Activated CD8-positive, alpha-beta memory T cell treated with anti-CD3 and anti-CD28 coated beads, Interleukin-2, amount 50 U/mL, for 24 hours (primary cell): ENCODE data around the gene CHI3L1.
"Not testable (repeated sequence)": the region's sequence is repeated elsewhere in the genome, so short reads cannot be mapped to it uniquely, and the experiment has no call there.

Source experiments
- DNase-seq: peaks from one replicate; pipeline ENCODE4 v3.0.0-alpha.2; 2020; ENCODE audit errors: extremely low read depth

The CHI3L1 gene

DNA sequence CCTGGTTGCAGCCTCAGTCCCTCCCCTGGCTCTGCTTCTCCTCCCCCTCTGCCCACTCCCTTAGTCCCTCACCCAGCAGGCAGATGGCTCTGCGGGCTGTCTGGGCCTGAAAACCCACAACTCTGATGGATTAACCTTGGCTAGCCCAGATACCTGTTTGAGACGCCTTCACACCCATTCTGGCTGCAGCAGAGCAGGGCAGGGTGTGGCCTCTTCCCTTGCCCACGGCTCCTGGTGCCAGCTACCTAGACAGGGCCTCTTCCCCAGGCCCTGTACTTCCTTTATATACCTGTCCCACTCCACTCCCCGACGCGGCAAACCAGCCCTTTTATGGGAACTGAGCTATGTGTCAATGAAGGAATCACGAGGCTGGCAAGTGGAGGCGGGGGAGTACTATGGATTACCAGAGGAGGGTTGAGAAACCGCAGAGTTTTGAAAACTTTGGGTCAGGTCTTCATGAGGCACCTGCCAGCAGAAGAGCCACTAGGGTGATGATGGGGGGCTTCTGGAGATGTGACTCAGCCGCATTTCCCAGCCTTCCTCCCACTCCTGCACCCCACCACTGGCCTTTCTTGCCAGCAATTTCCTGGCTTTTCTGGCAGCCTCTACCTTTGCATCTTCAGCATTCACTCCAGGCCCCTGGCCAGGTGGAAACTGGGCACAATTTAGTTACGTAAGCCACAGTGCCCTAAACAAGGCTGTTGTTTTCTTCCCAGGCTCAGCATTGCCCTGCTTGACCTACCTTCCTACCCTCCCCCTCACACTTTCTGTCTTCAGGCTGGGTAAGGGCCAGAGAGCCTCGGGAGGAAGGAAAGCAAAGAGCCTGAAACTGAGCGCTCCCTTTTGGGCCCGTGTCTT lies at the start of gene CHI3L1:
CHI3L1 (minus strand) TSS at position 259 of the 858 bp plus-strand sequence; CDS start at position 178, 81 bp downstream.
- DNase-seq: no peak

DNA sequence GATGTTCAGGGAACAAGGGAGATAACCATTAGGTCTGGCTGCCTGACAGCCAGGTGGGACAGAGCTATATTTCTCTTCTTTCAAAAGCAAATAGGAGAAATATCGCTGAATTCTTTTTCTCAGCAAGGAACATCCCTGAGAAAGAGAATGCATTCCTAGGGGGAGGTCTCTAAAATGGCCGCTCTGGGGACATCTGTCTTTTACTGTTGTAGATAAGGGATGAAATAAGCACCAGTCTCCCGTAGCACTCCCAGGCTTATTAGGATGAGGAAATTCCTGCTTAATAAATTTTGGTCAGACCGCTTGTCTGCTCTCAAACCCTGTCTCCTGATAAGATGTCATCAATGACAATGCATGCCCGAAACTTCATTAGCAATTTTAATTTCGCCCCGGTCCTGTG lies 48.4 kb upstream of the CHI3L1 start:
- DNase-seq: not testable (repeated sequence)

- DNase-seq: no peak
These were observed 43.1 kb upstream of the CHI3L1 start, which contains the start of gene CHIT1 for GRCh38 chr1:203229471-203230135. TSS of gene CHIT1 (minus strand) at chr1:203229673. CDS start at chr1:203229636, 37 bp downstream.

- no peak for DNase-seq
These were observed 42.2 kb upstream of the CHI3L1 start for GRCh38 chr1:203228670-203229069.

GRCh38 chr1:203227371-203228083 lies 41.0 kb upstream of the CHI3L1 start:
- no peak for DNase-seq

GRCh38 chr1:203225071-203225470 lies 38.6 kb upstream of the CHI3L1 start:
- DNase-seq: no peak

GRCh38 chr1:203223012-203223775 lies 36.7 kb upstream of the CHI3L1 start:
- no peak for DNase-seq

- no peak for DNase-seq
These were observed 33.4 kb upstream of the CHI3L1 start for GRCh38 chr1:203219934-203220333.

GRCh38 chr1:203219171-203219570 lies 32.7 kb upstream of the CHI3L1 start:
- DNase-seq: no peak

DNA sequence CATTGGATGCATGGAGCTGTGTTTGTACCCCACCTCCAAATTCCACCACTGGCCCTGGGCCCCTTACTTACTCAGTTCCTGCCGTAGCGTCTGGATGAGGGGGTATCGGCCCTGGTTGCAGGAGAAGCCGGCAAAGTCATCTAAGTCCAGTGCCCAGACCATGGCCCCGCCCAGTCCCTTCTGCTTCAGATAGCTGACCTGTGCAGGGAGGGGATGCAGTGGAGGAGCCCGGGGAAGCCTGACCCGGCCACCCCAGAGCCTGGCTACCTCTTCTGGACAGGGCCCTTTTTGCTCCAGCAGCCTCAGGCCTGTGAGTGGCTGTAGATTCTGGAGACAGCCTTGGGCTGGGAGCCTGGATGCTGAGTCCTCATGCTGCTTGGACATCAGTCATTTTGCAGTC lies 31.2 kb upstream of the CHI3L1 start:
- DNase-seq: no peak

- no peak for DNase-seq
These were observed 30.7 kb upstream of the CHI3L1 start for GRCh38 chr1:203217139-203217655.

DNA sequence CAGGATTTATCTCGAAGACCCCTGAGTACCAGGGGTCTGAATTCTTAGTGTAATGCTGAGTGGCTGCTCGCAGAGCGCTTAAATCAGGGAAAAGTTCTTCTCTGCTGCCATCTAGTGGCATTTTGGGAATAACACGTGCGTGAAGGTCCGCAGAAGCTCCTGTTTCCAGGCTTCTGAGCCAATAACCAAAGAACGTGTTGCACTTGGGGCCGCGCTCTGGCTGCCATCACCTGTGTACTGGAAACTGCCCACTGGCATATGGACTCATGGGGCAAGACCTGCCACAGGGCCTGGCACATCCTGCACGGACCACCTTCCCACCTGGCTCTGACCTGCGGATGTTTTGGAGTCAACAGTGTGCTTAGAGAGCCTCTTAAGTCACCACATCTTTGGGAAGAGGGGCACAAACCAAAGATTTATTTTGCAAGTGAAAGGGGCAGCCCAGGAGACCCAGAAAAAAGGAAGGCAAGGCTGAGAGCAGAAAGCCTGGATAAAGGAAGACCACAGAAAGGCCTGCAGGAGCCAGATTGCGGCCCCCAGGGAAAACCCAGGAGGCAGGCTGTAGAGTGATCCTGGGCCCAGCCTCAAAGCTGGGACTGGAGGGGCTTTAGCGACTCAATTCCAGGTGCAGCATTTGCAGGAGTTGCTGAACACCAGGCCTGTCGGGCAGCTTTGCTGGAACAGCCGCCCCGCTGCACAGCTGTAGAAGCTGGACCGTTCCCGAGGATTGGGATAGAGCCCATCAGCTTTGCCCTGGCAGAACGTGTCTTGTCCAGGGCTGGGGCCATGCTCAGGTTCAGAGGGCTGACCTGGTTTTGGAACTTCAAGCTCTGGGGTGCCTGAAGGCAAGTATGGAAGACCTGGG lies 30.0 kb upstream of the CHI3L1 start:
- peak; percentile 31 for DNase-seq

DNA sequence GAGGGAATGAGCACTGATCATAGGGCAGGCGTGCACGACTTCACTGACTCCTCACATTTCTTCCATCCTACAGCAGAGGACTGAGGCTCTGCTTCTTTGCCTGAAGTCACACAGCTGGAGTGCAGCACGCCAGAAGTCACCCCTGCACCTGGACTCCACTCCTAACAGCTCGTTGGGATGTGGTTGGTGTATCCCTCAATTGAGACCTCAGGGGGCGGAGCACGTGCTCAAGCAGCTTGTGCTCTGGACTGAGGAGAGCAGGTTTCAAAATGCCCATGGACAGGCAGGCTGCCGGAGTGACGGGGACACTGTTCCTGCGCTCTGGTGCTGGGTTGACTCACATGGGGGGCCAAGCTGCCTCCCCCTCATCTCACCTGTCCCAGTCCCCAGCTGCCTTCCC lies 29.1 kb upstream of the CHI3L1 start:
- no peak for DNase-seq

DNA sequence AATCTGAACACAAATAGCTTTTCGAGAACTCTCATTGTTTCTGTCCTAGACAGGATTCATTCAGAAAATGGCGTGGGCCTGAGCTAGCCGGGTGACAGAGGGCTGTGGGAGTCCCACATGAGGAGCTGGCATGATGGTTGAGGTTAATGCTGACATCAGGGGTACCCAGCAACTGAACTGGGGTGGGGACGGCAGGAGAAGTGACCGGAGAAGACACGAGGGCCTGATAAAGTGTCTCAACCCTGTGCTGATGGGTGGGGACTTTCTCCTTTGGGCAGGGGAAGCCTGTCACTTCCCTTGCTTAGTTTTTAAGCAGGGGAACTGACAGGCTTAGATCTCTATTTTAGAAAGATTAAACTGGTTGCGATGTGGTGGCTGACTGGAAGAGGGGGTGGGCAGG lies 28.4 kb upstream of the CHI3L1 start:
- no peak for DNase-seq

DNA sequence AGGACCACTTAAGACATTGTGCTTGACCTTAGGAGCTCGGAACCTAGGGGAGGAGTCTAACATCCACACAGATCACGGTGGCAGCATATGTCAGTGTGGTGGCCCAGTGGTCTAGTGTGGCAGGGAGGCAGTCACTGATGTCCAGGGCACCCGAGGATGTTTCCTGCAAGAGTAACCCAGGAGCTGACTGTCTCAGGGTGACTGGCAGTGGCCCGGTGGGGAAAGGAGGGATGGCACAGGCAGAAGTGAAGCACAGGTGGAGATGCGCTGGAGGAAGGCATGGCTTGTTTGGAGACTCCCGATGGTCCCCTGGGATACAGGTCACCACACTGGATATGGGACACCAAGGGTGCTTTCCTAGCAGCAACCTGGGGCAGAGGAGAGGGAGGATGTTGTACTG lies 26.6 kb upstream of the CHI3L1 start:
- DNase-seq: no peak

- DNase-seq: no peak
These were observed 25.3 kb upstream of the CHI3L1 start for GRCh38 chr1:203211812-203212211.

DNA sequence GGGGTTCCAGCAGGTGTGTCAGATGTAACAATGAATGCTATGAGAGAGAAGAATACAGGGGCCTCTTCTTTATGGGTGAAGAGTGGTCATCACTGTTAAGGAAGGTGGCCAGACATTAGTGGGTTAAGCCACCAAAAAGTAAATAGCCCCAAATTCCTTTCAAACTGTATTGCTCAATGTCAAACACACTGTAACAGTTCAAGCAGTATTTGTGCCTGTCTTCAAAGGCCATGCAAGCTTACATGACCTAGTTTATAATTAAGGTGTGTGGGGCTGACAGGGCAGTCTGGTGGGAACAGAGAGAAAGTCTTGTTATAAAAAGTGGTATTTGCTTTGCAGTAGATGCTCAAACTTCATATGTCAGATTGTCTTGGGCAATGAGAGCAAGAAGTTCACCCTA lies 24.5 kb upstream of the CHI3L1 start:
- DNase-seq: no peak

- no peak for DNase-seq
These were observed 23.8 kb upstream of the CHI3L1 start for GRCh38 chr1:203210350-203210749.

- DNase-seq: no peak
These were observed 21.7 kb upstream of the CHI3L1 start for GRCh38 chr1:203208181-203208580.

- no peak for DNase-seq
These were observed 21.2 kb upstream of the CHI3L1 start for GRCh38 chr1:203207751-203208150.
